HepG2 (cell line): ENCODE measurements around the gene PLEKHA6. TPM values are rescaled to one million over a fixed set of nuclear protein-coding genes. Genes with fewer than 3 reads are reported as not detected.

ENCODE experiments used
- CBFB ChIP-seq: sonication (generic); formaldehyde crosslinking; IDR thresholded peaks from 2 replicates; pipeline ENCODE4 v1.4.0; 2020; ENCODE audit warnings: missing genetic modification reagents
- DNMT1 ChIP-seq: sonication (generic); formaldehyde crosslinking; IDR thresholded peaks from 2 replicates; pipeline ENCODE4 v1.5.1; 2020; ENCODE audit warnings: mild to moderate bottlenecking, missing genetic modification reagents
- HDAC2 ChIP-seq: sonication (generic); formaldehyde crosslinking; IDR thresholded peaks from 2 replicates; pipeline ENCODE4 v1.4.0; 2020; ENCODE audit warnings: missing genetic modification reagents
- JUNB ChIP-seq: sonication (generic); formaldehyde crosslinking; IDR thresholded peaks from 2 replicates; pipeline ENCODE4 v1.8.0; 2022; ENCODE audit warnings: missing genetic modification reagents, mild to moderate bottlenecking, borderline replicate concordance
- KAT8 ChIP-seq: IDR thresholded peaks from 2 replicates; pipeline ENCODE4 v1.6.1; 2016; ENCODE audit warnings: missing genetic modification reagents, missing compliant biosample characterization
- RFX5 ChIP-seq: IDR thresholded peaks from 2 replicates; pipeline ENCODE4 v1.6.1; 2011; ENCODE audit warnings: low read depth, low read length, improper control_type of control experiment
- ZBTB21 ChIP-seq: sonication (generic); formaldehyde crosslinking; IDR thresholded peaks from 2 replicates; pipeline ENCODE4 v1.4.0; 2020; ENCODE audit warnings: missing genetic modification reagents
- ZNF431 ChIP-seq: sonication (generic); formaldehyde crosslinking; IDR thresholded peaks from 2 replicates; pipeline ENCODE4 v1.9.0; 2022; ENCODE audit warnings: missing genetic modification reagents, low read depth, mild to moderate bottlenecking, borderline replicate concordance
- ZNF629 ChIP-seq: sonication (generic); formaldehyde crosslinking; conservative IDR thresholded peaks from 2 replicates; pipeline ENCODE4 v1.5.0; 2020; ENCODE audit warnings: missing genetic modification reagents
- polyA plus RNA-seq, 8 experiments: library from polyadenylated mRNA; depleted of rRNA in 3 of 8; stranded (reverse) in 7 of 8; unstranded in 1 of 8; fragments of >200 nt; fragmentation: Illumina TruSeq in 4 of 8; extraction: Trizol in 4 of 8; gene quantifications; 2 replicates each; pipeline versions ENCODE4 v1.2.1 to v1.2.3, GENCODE V29; 2011 to 2016; ENCODE audit warnings: low read depth in 4 of 8, missing spikeins in 1 of 8, mixed read lengths in 1 of 8; ENCODE audit not compliant: insufficient read depth in 1 of 8
- total RNA-seq, 5 experiments: library from RNA; depleted of rRNA; stranded (reverse); fragments of >200 nt; fragmentation: Illumina TruSeq; extraction: Trizol; gene quantifications; 2 replicates each; pipeline ENCODE4 v1.2.3, GENCODE V29; 2016; ENCODE audit warnings: low read depth in 1 of 5
- TF ChIP-seq, protein P1 (sequence below): IDR thresholded peaks from 2 replicates; pipeline ENCODE4 v1.4.0; 2020; ENCODE audit warnings: mild to moderate bottlenecking, missing genetic modification reagents
- TF ChIP-seq, protein P2 (sequence below): sonication (generic); formaldehyde crosslinking; IDR thresholded peaks from 2 replicates; pipeline ENCODE4 v1.4.0; 2020; ENCODE audit warnings: mild to moderate bottlenecking, missing genetic modification reagents
- TF ChIP-seq, protein P3 (sequence below): sonication (generic); IDR thresholded peaks from 2 replicates; pipeline ENCODE4 v1.6.1; 2016; ENCODE audit warnings: low read depth, borderline replicate concordance
- TF ChIP-seq, protein P4 (sequence below): IDR thresholded peaks from 2 replicates; pipeline ENCODE4 v1.6.1; 2016; ENCODE audit warnings: low read depth, missing genetic modification reagents, missing compliant biosample characterization
- TF ChIP-seq, protein P5 (sequence below): sonication (generic); formaldehyde crosslinking; IDR thresholded peaks from 2 replicates; pipeline ENCODE4 v1.5.0; 2020; ENCODE audit warnings: missing genetic modification reagents

PLEKHA6 gene
- total and polyA plus RNA-seq, 2 of the 13 experiments (the other 11 are each of a cell fraction or from before 2014, with no cell fraction given), result 5.3 to 11.4 TPM

DNA sequence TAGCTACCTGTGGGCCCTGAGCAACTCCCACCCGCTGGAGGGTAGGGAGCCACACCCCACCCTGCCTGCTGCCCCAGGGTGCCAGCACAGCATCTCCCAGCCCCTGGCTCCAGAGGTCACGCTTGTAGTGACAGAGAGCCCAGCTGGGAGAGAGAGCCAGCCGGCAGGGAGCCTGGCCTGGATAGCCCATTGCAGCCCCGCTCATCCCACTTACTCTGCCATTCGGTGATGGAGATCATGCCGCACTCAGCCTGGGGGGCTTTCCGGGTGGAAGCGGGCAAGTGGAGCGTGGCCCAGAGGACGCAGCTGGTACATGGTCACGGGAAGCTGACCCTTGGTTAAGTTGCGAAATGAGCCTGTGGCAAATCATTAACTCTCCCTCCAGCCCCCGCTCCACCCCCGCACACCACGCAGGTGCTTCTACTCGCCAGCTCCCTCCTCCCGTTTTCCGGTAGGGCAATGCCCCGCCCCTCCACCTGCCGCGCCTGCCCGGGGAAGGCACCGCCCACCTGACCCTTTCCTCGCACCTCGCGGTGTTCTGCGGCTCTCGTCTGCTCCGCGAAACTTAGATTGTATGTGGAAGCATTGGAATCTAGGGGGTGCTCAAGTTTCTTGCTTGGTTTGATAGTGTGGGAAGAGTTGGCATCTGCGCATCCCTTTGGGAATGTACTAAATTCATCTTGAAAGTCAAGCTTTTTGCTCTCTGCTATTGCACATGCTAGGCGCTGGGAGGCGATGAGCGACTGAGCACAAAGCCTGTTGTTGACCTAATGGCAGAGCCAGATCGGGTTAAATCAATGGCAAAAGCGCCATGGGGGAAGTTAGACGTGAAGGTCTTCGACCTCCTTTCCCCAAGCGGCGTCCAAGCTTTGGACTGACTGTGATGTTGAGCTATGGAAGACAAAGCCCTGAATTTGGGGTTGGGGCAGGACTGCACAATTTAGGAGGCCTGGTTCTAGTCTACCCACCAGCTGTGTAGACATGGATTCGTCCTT is 145.8 kb downstream of the PLEKHA6 start, which contains the start of gene GOLT1A (continued):
- TF ChIP-seq, protein P1, sequence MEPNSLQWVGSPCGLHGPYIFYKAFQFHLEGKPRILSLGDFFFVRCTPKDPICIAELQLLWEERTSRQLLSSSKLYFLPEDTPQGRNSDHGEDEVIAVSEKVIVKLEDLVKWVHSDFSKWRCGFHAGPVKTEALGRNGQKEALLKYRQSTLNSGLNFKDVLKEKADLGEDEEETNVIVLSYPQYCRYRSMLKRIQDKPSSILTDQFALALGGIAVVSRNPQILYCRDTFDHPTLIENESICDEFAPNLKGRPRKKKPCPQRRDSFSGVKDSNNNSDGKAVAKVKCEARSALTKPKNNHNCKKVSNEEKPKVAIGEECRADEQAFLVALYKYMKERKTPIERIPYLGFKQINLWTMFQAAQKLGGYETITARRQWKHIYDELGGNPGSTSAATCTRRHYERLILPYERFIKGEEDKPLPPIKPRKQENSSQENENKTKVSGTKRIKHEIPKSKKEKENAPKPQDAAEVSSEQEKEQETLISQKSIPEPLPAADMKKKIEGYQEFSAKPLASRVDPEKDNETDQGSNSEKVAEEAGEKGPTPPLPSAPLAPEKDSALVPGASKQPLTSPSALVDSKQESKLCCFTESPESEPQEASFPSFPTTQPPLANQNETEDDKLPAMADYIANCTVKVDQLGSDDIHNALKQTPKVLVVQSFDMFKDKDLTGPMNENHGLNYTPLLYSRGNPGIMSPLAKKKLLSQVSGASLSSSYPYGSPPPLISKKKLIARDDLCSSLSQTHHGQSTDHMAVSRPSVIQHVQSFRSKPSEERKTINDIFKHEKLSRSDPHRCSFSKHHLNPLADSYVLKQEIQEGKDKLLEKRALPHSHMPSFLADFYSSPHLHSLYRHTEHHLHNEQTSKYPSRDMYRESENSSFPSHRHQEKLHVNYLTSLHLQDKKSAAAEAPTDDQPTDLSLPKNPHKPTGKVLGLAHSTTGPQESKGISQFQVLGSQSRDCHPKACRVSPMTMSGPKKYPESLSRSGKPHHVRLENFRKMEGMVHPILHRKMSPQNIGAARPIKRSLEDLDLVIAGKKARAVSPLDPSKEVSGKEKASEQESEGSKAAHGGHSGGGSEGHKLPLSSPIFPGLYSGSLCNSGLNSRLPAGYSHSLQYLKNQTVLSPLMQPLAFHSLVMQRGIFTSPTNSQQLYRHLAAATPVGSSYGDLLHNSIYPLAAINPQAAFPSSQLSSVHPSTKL (CRISPR knock-in tag), result peak; percentile 68
- TF ChIP-seq JUNB (no peak; the same call in 1 of the 2 replicates), ZNF629 (CRISPR knock-in tag) (0 out of 2 replicates have a peak, but pooled peaks have one; percentile 11), DNMT1 (CRISPR knock-in tag) (no peak; the same call in 1 of the 2 replicates), ZNF431 (CRISPR knock-in tag) (0 out of 2 replicates have a peak, but pooled peaks have one; percentile 54), RFX5 (no peak), HDAC2 (CRISPR knock-in tag) (peak; percentile 85), CBFB (no peak; the same call in 1 of the 2 replicates), KAT8 (peak; percentile 69), ZBTB21 (CRISPR knock-in tag) (0 out of 2 replicates have a peak, but pooled peaks have one; percentile 38)
- TF ChIP-seq, protein P2, sequence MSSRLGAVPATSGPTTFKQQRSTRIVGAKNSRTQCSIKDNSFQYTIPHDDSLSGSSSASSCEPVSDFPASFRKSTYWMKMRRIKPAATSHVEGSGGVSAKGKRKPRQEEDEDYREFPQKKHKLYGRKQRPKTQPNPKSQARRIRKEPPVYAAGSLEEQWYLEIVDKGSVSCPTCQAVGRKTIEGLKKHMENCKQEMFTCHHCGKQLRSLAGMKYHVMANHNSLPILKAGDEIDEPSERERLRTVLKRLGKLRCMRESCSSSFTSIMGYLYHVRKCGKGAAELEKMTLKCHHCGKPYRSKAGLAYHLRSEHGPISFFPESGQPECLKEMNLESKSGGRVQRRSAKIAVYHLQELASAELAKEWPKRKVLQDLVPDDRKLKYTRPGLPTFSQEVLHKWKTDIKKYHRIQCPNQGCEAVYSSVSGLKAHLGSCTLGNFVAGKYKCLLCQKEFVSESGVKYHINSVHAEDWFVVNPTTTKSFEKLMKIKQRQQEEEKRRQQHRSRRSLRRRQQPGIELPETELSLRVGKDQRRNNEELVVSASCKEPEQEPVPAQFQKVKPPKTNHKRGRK (CRISPR knock-in tag), result no peak
- TF ChIP-seq, protein P3, sequence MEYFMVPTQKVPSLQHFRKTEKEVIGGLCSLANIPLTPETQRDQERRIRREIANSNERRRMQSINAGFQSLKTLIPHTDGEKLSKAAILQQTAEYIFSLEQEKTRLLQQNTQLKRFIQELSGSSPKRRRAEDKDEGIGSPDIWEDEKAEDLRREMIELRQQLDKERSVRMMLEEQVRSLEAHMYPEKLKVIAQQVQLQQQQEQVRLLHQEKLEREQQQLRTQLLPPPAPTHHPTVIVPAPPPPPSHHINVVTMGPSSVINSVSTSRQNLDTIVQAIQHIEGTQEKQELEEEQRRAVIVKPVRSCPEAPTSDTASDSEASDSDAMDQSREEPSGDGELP, result peak; percentile 95
- TF ChIP-seq, protein P4, sequence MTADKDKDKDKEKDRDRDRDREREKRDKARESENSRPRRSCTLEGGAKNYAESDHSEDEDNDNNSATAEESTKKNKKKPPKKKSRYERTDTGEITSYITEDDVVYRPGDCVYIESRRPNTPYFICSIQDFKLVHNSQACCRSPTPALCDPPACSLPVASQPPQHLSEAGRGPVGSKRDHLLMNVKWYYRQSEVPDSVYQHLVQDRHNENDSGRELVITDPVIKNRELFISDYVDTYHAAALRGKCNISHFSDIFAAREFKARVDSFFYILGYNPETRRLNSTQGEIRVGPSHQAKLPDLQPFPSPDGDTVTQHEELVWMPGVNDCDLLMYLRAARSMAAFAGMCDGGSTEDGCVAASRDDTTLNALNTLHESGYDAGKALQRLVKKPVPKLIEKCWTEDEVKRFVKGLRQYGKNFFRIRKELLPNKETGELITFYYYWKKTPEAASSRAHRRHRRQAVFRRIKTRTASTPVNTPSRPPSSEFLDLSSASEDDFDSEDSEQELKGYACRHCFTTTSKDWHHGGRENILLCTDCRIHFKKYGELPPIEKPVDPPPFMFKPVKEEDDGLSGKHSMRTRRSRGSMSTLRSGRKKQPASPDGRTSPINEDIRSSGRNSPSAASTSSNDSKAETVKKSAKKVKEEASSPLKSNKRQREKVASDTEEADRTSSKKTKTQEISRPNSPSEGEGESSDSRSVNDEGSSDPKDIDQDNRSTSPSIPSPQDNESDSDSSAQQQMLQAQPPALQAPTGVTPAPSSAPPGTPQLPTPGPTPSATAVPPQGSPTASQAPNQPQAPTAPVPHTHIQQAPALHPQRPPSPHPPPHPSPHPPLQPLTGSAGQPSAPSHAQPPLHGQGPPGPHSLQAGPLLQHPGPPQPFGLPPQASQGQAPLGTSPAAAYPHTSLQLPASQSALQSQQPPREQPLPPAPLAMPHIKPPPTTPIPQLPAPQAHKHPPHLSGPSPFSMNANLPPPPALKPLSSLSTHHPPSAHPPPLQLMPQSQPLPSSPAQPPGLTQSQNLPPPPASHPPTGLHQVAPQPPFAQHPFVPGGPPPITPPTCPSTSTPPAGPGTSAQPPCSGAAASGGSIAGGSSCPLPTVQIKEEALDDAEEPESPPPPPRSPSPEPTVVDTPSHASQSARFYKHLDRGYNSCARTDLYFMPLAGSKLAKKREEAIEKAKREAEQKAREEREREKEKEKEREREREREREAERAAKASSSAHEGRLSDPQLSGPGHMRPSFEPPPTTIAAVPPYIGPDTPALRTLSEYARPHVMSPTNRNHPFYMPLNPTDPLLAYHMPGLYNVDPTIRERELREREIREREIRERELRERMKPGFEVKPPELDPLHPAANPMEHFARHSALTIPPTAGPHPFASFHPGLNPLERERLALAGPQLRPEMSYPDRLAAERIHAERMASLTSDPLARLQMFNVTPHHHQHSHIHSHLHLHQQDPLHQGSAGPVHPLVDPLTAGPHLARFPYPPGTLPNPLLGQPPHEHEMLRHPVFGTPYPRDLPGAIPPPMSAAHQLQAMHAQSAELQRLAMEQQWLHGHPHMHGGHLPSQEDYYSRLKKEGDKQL, result no peak; the same call in 1 of the 2 replicates
- TF ChIP-seq, protein P5, sequence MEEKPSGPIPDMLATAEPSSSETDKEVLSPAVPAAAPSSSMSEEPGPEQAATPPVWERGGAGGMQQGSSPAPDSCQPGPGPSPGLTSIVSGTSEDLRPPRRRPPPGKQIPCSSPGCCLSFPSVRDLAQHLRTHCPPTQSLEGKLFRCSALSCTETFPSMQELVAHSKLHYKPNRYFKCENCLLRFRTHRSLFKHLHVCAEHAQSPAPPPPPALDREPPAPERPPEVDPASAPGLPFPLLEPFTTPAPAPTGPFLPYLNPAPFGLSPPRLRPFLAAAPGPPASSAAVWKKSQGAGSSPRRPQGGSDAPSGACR (CRISPR knock-in tag), result no peak; the same call in 1 of the 2 replicates
